RWPE1 (cell line): Measurements from ENCODE around the gene CCR6.

Experiments used
- CTCF ChIA-PET: fragments of 350-600 bp; sonication (Branson Sonifier 250); formaldehyde crosslinking; extraction: SDS; loops from one replicate; lab custom pipeline; 2021; lab: Yijun Ruan, JAX
- POLR2A ChIA-PET: fragments of 400-600 bp; formaldehyde crosslinking; extraction: SDS; loops from one replicate; lab custom pipeline; 2020; ENCODE audit warnings: antibody characterized with exemption; ENCODE audit not compliant: low non-redundant PET; lab: Yijun Ruan, JAX
- DNase-seq: peaks from one replicate; pipeline ENCODE4 v3.0.0; 2012; ENCODE audit warnings: low spot score
- H3K27ac ChIP-seq: fragments of 450-650 bp; 2 replicates; pipeline ENCODE4 v1.5.1; 2017
- CTCF ChIP-seq: fragments of 450-650 bp; conservative IDR thresholded peaks from 2 replicates; pipeline ENCODE4 v1.5.1; 2017; ENCODE audit warnings: low read depth, mild to moderate bottlenecking

Gene CCR6

GRCh38 chr6:167124753-167125152, 1.9 kb downstream of the CCR6 start:
- no peak for TF ChIP-seq CTCF
- H3K27ac ChIP-seq: no peak overlapping the region
- ChIA-PET POLR2A (no interaction called here), CTCF (no interaction called here)
- DNase-seq: no peak

- no peak for TF ChIP-seq CTCF
- POLR2A ChIA-PET: no interaction called here
- no peak overlapping the region for H3K27ac ChIP-seq
- CTCF ChIA-PET: no interaction called here
- DNase-seq: no peak
These were observed 2.5 kb downstream of the CCR6 start for GRCh38 chr6:167125410-167125809.

GRCh38 chr6:167125855-167126349, 3.0 kb downstream of the CCR6 start:
- ChIA-PET CTCF (interaction anchor here (0.6 kb wide), 1 partner anchor 760 kb away, joined by 5 read pairs; no protein-coding TSS in a partner anchor), POLR2A (no interaction called here)
- no peak for TF ChIP-seq CTCF

GRCh38 chr6:167127785-167128531, 5.1 kb downstream of the CCR6 start:
- TF ChIP-seq CTCF: no peak
- ChIA-PET POLR2A (no interaction called here), CTCF (interaction anchor here (0.6 to 1.0 kb wide), 3 partner anchors 14 to 201 kb away, joined by 3 read pairs; no protein-coding TSS in a partner anchor)
- no peak overlapping the region for H3K27ac ChIP-seq
- no peak for DNase-seq

More at GRCh38 chr6:167125855-167126349, 3.0 kb downstream of the CCR6 start:
- no peak overlapping the region for H3K27ac ChIP-seq
- no peak for DNase-seq

- DNase-seq: no peak
- TF ChIP-seq CTCF: no peak
- POLR2A ChIA-PET: no interaction called here
- CTCF ChIA-PET: no interaction called here
- no peak overlapping the region for H3K27ac ChIP-seq
These were observed 6.3 kb downstream of the CCR6 start for GRCh38 chr6:167129159-167129558.

- no peak for TF ChIP-seq CTCF
- POLR2A ChIA-PET: no interaction called here
- DNase-seq: no peak
- H3K27ac ChIP-seq: no peak overlapping the region
- CTCF ChIA-PET: no interaction called here
These were observed 6.7 kb downstream of the CCR6 start for GRCh38 chr6:167129562-167129961.
